Occipital lobe (tissue), 2 donors: ENCODE measurements around the gene CD209. TPM values are rescaled to one million over a fixed set of nuclear protein-coding genes. Genes with fewer than 3 reads are reported as not detected.

Experiments used
- DNase-seq: peaks from one replicate; lab custom pipeline; 2025; lab: John Stamatoyannopoulos, UW
- total RNA-seq: library from RNA; depleted of rRNA; stranded (reverse); fragments of >200 nt; gene quantifications from one replicate; pipeline ENCODE4 v1.2.3, GENCODE V29; 2014

Gene CD209
- total RNA-seq, 1 donor from 2014 or later, result 0.47 TPM

DNA sequence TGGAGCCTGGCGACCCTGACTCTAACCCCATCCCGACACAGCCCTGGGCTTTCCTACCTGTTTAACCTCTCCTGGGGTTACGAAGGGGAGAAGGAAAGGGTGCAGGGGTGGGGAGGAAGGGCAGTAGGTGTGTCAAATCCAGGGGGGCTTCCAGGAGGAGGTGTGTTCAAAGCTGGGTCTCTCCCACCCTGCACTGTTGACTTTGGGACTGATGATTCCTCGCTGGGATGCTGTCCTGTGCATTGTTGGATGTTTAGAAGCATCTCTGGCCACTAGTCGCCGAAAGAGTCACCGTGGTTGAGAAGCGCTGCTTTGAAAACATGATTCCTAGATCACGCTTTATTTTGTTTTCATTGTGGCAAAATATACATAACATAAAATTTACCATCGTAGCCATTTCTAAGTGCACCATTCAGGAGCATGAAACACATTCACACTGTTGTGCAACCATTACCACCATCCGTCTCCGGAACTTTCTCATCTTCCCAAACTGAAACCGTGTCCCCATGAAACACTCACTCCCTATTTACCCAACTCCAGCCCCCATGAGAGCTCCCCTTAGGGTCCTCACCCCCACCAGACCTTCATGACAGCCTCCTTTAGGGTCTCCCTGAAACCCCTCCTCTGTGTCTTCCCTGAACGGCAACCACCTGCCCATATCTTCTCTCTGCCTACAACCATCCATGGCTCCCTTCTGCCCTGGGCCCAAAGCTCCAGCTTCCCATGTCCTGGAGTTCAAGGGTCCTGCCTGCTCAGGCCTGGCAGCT is 41.0 kb downstream of the CD209 start:
- no peak for DNase-seq

DNA sequence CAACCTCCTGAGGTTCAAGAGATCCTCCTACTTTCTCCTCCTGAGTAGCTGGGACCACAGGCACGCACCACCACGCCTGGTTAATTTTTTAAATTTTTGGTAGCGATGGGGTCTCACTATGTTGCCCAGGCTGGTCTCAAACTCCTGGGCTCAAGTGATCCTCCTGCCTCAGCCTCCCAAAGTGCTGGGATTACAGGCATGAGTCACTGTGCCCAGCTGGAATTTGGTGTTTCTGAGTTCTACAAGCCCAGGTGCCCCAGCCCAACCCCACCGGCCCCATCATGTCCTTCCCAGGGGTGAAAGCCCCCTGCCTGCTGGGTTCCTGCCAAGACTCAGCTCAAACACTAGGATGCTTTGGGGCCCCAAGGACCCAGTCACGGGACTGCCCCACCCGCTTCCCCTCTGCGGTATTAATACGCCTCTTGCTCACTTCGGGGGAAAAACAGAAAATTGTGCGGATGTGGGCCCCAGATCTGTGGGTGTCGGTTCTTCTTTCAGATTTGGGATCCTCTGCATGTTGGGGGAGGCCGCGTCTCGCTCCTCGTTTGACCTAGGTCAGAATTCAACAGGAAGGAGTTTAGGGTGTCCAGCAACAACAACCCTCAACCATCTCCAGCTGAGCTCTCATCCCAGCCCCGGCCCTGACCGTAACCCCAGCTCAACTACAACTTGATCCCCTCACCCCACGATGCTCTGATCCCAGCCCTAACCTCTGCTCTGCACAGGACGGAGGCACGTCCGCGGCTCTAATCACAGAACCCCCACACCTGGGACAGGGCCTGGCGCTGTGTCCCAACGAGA is 41.7 kb downstream of the CD209 start:
- no peak for DNase-seq

DNA sequence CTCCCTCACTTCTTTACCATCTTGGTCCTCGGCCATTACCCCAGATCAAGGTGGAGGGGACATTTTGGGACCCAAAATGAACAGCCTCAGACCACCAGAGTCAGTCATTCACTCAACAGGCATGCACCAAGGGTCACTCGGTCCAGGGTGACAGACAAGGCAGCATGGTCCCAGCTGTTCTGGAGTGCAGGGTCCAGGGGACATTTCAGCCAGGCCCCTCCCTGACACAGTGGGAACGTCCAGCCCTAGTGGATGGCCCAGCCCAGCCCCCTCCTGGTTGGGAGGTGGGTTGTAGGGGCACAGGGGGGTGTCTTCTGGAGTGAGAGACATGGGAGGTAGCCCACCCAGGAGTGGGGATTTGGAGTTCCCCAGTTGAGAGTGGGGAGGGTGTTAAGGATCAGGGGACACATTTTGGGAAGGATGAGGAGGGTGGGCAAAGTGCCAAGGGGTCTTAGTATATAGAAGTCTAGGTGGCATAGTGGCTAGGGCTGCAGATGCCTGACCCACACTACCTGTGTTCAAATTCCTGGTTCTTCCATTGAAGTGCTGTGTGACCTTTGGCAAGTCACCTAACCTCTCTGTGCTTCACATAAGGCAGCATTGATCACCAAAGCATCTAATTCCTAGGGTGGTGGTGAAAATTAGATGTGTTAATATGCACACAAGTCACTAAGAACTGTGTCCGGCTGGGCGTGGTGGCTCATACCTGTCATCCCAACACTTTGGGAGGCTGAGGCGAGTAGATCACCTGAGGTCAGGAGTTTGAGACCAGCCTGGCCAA is 42.9 kb downstream of the CD209 start:
- no peak for DNase-seq

DNA sequence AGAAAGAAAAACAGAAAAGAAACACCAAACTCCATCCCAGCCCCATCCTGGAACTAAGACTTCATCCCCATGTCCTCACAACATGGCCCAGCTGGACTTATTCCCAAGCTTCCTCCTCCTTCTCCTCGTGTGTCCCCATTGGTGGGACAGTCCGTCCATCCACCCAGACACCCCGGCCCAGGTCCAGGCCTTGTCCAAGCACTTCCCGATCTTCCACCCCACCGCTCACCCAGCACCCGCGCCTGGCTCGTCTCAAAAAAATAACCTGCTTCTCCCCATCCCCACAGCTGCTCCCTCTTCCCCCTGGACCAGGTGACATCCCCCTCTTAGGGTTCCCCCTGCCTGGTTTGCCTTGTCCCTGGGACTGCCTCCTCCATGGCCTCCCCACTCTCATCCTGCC is 44.0 kb downstream of the CD209 start:
- no peak for DNase-seq

DNA sequence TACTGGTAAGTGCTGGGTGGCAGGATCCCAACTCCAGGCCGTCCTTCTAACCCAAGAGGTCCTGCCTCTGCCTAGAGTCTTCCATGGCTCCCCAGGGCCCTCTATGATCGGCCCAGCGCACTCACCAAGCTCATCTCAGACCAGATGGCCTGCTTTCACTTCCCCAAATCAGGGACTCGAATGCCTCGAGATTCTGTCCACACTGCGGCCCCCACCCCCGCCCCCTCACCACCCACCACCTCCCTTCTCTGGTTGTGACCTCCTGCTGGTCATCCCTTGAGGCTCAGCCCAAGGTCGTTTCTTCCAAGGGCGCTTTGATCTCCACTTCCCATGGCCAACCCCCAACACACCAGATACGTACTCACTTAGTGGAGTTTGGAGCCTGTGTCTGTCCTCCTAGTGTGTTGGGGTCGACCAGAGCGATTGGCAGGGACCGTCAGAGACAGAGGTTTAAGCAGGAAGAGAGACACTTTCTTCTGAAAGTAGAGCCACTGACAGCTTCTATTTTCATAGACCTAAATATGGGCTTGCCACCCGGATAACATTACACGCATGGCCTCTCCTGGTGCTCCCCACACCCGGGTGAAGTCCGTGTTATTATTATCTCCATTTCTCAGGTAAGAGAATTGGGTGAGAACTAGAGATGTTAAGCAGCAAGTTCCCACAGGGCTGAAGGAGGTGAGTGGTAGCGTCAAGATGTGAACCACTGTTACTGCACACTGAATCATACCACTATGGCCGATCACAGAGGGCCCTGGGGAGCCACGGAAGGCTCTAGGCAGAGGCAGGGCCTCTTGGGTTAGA is 45.5 kb downstream of the CD209 start, which contains the start of gene FCER2:
FCER2 (minus strand) TSS at position 478 of the 804 bp plus-strand sequence. CDS start 2,371 bp downstream, outside the sequence.
- no peak for DNase-seq

DNA sequence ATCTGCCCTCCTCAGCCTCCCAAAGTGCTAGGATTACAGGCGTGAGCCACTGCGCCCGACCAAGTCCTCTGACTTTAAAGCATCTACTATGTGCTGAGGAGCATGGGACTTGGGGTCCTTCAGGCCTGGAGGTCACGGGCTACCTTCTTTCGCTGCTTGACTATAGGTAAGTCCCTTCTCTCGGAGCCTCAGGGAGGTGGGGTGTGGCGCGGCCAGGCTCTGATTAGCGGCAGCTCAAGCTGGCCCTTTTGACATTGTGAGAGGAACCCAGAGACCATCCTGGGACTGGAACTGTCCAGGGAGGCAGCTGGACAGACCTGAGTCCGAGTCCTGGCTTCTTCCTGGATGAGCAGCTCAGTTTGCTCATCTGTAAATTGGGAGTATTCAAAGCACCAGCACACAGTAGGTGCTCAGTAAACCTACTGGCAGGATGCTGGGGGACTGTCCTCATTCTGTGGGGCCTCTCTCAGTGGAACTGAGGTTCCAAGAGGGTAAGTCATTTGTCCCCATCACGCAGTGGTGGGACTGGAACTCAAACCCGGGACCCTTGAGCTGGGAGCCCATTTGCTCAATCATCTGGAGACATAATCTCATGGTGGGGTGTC is 46.2 kb downstream of the CD209 start:
- DNase-seq, result no peak

DNA sequence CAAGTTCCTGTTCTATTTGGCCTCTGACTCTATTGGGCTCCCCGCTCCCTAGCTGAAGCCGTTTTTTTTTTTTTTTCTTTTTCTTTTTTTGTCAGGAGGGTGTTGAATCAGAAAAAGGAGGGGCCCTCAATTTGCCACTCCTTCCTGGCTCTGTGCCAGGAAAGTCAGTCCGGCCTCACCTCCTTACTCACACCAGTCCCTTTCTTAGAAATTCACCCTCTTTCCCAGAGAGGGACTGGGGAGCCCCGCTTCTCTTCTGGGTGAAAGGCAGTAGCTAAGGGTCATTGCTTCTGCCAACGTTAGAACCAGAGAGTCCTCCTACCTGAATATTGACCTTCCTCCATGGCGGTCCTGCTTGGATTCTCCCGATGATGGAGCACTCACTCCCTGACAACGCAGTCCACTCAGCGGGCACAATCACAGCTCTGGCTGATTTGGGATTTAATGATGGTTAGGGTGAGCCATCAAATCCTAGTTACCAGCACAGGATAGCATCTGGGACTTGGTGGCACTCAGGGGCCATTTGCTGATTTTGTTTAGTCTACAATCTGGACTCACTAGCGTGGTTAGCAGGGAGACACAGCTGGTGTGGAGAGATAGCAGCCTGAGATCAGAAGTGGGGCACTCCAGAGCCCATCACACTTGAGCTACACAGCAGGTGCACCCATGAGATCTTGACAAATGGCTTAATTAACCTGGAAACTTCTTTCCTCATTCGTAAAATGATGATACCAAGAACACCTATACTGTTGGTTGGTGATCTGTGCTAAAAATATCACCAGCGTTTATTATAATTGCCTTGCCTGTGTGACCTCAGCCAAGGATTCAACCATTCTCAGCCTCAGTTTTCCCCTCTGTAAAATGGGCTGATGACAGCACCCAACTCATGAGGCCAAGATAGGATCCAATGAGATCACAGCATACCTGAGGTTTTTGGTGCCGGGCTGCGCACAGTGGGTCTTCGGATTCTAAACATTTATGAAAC is 47.6 kb downstream of the CD209 start:
- no peak for DNase-seq

DNA sequence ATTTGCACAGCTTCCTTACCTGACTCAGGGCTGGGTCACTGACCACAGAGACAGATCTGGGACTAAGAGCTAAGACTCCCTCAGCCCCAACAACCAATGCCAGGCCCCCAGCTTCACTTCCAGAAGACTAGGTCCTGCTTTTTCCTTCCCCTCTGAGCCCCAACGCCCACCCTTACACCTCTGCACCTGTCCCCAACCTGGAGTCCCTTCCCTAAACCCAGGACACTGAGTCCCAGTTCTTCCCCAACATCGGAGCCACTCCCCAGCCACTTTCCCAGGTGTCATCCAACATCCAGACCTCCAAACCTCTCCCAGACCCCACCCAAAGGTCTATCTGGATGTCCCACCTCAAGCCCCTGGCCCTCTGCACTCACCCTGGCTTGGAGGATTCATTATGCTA is 48.3 kb downstream of the CD209 start:
- no peak for DNase-seq

DNA sequence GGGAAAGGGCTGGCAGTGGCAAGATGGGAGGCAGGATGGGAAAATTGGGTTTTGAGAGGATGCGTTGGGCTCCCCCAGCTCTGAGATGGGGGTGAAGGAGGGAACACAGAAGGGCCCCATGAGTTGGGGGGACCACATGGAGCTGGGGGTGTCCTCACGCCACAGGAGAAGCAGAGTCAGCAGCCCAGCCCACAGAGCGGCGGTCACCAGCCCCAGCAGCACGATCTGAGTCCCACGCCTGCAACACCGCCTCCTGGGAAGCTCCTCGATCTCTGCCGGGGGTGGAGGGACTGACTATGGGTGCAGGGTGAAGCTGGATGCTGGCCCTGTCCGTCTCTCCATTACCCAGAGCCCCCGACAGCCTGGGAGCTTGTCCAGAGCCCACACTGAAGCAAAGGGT is 48.8 kb downstream of the CD209 start:
- DNase-seq, result no peak

DNA sequence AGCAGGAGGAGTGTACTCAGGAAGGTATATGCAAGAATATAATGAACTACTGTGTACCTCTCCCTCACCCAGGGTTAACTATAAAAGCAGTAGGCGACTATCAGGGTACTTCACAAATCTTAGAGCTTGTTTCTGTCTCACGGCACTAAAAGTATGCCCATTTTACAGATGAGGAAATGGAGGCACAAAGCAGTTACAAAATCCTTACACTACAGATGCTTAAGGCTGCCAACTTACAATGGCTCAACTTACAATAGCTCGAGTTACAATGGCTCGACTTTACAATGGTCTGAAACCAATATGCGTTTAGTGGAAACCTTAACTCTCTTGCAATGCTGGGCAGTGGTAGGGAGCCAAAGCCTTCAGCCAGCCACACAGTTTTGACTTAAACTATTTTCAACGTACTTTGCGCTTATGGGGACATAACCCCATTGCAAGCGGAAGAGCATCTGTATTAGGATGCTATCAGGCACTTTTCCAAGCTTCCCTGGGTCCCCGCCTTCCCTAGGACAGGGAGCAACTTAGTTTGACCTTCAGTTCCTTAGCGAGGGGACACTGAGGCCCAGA is 49.5 kb downstream of the CD209 start:
- no peak for DNase-seq

DNA sequence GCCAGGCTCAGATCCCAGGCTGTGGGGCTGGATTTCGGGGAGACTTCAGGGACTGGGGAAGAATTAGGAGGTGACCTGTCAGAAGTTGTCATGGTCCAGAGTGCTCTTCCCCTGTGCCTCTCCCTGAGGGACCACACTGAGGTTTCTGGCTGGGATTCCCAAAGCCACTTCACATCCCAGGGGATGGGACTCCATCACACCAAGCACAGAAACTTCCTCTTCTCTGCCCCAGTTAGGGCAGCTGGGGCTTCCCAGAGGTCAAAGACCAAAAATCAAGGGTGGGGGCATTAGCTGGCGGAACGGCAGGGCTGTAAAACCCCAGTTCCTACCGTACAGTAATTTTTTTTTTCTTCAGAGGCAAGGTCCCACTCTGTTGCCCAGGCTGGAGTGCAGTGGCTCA is 52.8 kb downstream of the CD209 start:
- no peak for DNase-seq

DNA sequence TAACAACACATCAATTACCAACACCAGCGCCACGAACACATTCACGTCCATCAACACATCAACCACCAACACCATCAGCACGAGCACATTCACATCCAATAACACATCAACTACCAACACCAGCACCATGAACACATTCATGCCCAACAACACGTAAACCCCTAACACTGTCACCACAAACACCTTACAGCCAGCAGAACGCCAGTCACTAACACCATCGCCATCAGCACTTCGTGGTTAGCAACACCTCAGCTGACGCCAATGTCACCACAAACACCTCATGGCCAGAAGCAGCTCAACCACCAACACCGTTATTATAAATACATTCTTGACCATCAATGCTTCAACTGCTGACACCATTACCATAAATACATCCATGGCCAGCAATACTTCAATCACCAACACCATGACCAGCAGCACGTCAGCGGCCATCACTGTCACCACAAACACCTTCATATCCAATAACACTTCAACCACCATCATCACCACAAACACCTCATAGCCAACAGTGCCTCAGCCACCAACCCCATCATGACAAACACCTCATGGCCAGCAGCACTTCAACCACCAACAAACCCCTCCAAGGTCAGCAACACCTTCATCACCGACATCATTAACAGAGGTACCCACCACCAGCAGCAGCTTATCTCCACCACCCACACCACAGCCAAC is 54.8 kb downstream of the CD209 start:
- DNase-seq, result no peak

DNA sequence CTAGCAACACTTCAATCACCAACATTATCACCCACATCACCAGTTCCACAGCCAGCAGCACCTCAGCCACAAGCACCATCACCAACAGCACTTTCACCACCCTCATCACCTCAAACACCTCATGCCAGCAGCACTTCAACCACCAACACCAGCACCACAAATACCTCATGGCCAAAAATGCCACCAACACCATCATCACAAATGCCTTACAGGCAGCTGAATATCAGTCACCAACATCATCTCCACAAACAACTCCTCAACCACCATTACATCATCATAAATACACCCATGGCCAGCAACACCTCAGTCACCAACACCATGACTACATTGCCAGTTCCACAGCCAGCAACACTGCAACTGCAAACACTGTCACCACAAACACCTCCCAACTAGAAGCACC is 55.8 kb downstream of the CD209 start:
- no peak for DNase-seq

DNA sequence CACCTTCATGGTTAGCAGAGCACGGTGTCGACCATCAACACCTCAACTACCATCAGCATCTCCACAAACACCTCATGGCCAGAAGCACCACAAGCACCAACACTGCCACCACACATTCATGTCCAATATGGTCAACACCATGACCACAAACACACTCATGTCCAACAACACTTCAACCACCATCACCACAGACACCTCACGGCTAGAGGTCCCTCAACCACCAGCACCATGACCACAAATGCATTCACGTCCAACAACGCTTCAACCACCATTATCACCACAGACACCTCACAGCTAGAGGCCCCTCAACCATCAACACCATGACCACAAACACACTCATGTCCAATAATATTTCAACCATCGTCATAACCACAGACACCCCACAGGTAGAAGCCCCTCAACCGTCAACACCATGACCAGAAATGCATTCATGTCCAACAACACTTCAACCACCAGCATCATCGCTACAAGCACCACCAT is 56.5 kb downstream of the CD209 start:
- no peak for DNase-seq
